Amygdala (tissue), 56 donors: ENCODE measurements around the gene PTGES2.

ENCODE experiments used
- DNase-seq, 56 donors: peaks; one replicate each; lab custom pipeline; 2025; lab: John Stamatoyannopoulos, UW

PTGES2 gene

GRCh38 chr9:128127568-128127989 lies at the start of gene PTGES2:
Gene PTGES2, minus strand, starts transcription at chr9:128127729. Its CDS starts 12 bp downstream, at chr9:128127717.
- peak in 52 of 56 donors; percentile 15 to 88 (median 74) for DNase-seq

- DNase-seq = no peak
Observed at GRCh38 chr9:128175726-128176125, 48.2 kb upstream of the PTGES2 start.

DNA sequence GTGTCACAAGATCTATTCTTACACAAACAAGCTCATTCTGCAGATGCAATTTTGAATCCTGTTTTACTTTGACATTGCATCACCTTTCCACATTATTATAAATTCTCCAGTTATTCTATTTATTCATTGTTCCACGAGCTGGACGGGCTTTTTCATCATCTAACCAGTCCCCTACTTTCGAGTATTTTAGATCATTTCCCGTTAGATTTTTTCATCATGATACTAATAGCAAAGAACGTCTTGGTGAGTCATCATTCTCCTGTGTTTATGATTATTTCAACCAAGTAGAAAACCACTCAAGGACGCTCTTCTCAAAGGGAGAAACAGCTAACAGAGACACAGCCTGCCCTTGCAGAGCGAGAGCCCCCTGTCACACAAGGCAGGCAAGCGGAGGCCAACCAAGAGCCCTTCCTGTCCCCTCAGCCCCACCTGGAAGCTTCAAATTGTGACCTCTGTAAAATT lies 47.6 kb upstream of the PTGES2 start:
- no peak for DNase-seq

DNA sequence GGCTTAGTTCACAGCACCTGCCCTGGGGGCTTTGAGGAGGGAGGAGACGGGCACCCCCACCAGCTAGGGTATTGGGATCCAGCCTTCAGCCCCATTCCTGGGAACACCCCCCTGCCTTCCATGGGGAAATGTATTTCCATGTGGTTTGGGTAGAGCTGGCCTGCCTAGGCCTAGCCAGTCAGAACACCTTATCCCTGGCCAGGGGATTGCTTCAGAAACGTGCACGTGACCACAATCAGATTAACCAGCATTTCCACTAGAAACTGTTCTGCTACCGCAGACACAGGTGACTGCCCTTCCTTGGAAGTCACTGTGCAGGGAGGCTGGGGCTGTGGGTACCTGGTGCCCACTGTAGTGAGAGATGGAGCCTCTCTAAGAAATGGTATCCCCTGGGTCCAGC lies 46.5 kb upstream of the PTGES2 start:
- no peak for DNase-seq

GRCh38 chr9:128169925-128170324 lies 42.4 kb upstream of the PTGES2 start:
- peak in 4 of 56 donors; percentile 10 to 25 (median 18) for DNase-seq

DNA sequence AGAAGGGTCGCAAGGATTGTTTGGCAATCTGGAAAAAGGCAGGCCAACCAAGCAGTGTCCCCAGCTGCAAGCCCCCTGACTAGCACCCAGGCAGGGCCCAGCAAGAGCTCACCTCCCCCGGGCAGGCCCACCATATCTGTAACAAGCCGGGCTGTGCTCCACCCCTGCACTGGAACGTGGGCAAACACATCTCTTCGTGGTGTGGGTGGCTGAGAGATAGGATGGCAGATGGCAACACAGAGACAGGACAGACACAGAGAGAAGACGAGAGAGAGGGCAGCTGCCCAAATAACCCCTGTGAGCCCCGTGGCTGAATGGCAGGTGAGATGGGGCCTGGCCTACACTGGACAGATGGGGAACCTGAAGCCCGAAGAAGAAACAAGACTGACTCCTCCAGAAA lies 42.0 kb upstream of the PTGES2 start:
- DNase-seq = peak in 1 of 56 donors; percentile 17

- no peak for DNase-seq
Observed at GRCh38 chr9:128168731-128169308, 41.3 kb upstream of the PTGES2 start.

DNA sequence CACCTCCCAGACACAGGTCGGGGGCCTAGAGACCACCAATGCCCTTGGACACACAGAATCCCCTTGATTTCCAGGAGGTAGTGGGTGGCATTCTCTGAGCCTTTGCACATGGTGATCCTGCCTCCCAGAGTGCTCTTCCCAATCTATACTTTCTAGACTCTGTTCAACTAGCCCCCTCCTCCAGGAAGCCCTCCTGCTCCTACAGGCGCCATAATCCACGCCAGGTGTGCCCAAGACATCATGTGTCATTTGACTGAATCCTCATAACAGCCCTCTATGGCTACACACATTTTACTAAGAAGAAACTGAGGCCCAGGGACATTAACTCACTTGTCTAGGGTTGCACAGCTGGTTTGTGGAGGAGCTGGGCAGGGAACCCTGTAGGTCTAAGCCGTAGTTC lies 39.7 kb upstream of the PTGES2 start:
- no peak for DNase-seq

DNA sequence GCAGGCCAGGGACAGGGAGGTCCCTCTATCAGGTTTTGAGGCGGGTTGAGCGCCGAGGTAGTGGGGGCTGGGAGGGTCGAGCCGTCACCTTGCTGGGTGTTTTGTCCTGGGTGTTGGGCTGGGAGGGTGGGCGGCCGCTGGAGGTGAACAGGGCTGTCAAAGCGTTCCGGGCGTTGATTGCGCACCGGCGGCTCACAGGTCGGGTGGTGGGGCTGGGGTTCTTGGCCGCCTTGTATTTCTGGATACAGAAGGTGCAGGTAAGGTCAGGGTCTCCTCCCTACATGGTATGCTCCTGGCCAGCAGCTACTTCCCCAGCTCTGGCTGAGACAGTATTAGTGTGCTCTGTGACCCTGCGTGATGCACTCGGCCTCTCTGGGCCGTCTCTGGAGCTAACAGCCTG lies 38.6 kb upstream of the PTGES2 start:
- DNase-seq = no peak

DNA sequence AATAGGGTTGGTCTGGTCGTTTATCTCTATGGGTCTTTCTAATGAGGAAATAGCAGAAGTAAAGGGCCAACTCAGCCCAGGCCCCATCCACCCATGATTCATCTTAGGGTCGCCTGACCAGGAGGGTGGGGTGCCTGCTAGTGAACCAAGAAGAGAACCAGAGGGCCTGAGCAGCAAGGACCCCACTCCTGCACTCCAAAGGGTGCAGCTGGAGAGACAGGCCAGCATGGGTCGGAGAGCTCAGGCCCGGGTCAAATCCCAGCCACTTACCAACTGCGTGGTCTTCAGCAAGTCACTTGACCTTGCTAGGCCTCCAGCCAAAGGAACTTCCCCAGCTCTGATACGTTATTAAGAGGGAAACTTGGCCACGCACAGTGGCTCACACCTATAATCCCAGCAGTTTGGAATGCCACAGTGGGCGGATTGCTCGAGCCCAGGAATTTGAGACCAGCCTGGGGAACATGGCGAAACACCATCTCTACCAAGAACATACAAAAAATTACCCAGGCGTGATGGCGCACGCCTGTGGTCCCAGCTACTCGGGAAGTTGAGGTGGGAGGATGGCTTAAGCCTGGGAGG lies 36.9 kb upstream of the PTGES2 start:
- DNase-seq = no peak

- DNase-seq = no peak
Observed at GRCh38 chr9:128163523-128164306, 36.2 kb upstream of the PTGES2 start.

GRCh38 chr9:128163027-128163515 lies 35.5 kb upstream of the PTGES2 start:
- DNase-seq = no peak

DNA sequence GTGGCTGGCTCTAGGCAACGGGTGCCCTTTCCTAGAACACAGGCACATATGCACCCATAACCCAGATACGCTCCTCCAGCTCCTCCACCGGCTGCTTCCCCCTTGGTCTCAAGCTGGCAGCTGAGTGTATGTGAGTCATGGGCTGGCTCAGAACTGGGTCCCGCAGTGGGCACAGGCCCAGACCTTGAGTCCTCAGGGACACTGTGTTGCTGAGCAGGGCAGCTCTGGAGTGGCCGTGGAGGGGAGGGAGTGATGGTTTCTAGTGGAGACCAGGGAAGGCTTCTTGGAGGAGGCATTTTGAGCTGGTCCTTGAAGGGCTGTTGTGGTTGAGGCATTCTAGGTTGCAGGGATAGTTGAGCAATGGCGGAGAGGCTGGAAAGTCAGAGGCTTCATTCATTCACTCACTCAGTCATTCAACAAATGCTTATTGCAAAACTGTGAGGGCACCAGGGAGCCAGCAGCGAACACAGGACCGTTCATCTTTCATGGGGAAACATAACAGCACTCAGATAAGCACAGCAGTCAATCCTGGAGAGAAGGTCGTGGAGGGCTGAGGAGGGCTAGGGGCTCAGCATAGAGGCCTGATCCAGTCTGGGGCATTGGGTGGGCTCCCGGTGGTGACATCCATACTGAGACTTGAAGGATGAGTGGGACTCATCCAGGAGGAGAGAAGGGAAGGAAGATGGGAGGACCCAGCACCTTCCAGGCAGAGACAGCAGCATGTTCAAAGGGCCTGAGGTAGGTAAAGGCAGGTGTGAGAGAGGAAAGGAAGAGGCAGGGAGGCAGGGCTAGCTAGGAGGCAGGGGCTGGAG lies 34.9 kb upstream of the PTGES2 start:
- peak in 12 of 56 donors; percentile 6 to 56 (median 15) for DNase-seq

- no peak for DNase-seq
Observed at GRCh38 chr9:128161215-128161902, 33.8 kb upstream of the PTGES2 start.

DNA sequence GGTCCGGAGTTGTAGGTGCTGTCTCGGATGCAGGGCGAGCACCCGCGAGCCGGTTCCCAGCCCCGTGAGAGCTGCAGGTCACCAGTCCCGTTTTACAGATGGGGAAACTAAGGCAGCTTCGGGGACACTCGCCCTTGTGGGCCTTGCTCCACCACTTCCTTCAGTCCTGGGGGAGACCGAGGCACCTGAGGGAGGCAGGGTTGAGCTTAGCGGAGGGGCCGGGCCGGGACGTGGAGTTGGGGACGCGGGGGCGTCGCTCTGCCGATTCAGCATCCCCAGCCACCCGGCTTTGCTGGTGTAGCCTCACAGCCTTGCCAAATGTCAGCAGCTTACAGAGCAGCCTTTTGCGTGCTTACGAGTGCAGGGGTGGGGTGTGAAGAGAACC lies 33.1 kb upstream of the PTGES2 start:
- DNase-seq = peak in 2 of 56 donors; percentile 19 to 36

DNA sequence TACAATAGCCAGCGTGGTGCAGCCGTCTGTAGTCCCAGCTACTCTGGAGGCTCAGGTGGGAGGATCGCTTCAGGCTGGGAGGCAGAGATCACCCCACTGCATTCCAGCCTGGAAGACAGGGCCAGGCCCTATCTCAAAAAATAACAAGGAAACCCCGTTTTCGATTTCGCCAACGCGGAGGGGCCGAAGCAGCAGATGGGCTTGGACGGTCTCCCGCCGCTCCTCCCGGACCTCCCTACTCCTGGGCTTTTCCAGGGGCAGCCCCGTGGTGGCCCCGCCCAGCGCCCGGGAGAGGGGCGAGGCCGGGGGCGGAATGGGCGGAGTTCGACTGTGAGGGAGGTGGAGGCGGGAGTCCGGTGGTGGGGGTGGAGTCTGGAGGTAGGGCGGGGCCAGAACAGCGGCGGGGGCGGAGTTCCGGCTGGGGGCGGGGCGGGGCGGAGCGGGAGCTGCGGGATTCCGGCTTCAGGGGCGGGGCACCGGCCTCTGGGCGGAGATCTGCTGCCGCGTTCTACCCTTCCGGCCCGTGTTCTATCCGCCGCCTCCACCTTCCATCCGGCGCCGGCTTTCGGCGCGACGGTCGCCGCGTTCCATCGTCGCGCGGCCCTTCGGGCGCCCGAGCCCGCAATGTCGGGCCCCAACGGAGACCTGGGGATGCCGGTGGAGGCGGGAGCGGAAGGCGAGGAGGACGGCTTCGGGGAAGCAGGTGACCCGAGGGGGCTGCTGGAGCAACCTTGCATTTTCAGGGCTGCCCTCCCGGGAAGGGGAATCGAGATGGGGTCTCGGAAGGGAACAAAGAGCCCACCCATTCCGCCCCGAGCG lies 32.5 kb upstream of the PTGES2 start, which contains the start of gene BBLN:
Gene BBLN, plus strand, starts transcription at position 482 of the 819 bp plus-strand sequence. Its CDS starts 143 bp downstream, at position 625.
- DNase-seq = peak; percentile 56 to 98 (median 90)

GRCh38 chr9:128159522-128159783 lies 31.9 kb upstream of the PTGES2 start:
- peak in 3 of 56 donors; percentile 10 to 55 (median 49) for DNase-seq

DNA sequence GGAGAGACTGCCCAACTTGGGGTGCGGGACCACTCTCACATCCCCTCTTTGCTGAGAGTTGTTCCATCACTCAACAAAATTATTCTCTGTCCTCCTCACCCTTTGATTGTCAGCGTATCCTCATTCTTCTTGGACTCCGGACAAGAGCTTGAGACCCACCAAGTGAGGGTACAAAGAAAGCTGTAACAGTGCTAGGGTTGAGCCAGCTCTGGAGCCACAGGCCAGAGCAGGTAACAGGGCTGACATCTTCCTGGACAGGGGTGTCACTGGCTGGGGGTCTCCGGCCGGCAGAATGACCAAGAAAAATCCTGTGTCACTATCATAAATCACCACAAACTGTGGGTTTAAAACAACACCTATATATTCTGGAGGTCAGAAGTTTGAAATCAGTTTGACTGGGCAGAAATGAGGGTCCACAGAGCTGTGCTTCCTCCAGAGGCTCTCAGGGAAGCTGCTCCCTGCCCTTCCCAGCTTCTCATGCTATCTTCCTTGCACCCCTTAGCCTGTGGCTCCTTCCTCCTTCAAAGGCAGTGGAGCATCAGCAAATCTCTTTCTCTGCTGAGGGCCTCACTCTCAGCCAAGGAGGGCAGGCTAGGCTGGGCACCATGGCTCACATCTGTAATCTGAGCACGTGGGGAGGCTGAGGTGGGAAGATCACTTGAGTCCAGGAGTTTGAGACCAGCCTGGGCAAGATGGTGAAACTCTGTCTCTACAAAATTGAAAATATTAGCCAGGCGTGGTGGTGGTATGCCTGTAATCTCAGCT lies 28.4 kb upstream of the PTGES2 start:
- no peak for DNase-seq
